ENCODE measurements around the gene POU6F1. TPM values are rescaled to one million over a fixed set of nuclear protein-coding genes. Genes with fewer than 3 reads are reported as not detected.
"Not testable (repeated sequence)": the region's sequence is repeated elsewhere in the genome, so short reads cannot be mapped to it uniquely, and the experiment has no call there.

POU6F1 gene
- total RNA-seq, 1 donor from 2014 or later = 2.6 TPM

DNA sequence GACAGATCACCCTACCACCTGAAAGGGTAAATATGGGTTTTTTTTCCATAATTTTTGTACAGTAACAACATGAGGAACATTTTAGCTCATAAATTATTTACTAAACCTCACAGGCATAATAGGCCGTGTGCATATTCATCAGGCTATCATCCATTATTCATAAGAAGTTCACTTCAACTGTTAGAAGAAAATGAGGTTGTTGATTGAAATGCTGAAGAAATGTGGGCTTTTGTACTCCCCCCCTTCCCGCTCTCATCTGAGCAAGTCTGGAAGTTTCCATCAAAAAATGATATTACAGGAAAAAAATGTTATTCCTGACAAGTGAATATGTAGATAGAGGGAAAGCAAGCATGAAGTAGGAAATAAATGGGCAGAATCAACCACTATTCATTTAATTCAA lies 7.9 kb upstream of the POU6F1 start:
- TF ChIP-seq, protein P1, sequence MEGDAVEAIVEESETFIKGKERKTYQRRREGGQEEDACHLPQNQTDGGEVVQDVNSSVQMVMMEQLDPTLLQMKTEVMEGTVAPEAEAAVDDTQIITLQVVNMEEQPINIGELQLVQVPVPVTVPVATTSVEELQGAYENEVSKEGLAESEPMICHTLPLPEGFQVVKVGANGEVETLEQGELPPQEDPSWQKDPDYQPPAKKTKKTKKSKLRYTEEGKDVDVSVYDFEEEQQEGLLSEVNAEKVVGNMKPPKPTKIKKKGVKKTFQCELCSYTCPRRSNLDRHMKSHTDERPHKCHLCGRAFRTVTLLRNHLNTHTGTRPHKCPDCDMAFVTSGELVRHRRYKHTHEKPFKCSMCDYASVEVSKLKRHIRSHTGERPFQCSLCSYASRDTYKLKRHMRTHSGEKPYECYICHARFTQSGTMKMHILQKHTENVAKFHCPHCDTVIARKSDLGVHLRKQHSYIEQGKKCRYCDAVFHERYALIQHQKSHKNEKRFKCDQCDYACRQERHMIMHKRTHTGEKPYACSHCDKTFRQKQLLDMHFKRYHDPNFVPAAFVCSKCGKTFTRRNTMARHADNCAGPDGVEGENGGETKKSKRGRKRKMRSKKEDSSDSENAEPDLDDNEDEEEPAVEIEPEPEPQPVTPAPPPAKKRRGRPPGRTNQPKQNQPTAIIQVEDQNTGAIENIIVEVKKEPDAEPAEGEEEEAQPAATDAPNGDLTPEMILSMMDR (IDR thresholded peaks at IDR 0.05; ENCODE audit: insufficient read depth, low read length, poor library complexity, severe bottlenecking) = no peak
- Histone ChIP-seq H3K36me3 (ENCODE audit: control insufficient read depth, insufficient read depth, low read length) (no peaks in the 10 kb centered on the region), H3K27me3 (ENCODE audit: control insufficient read depth, insufficient read depth, low read length) (no peaks in the 10 kb centered on the region), H3K4me3 (ENCODE audit: low read depth, low read length) (no peak overlapping the region)
- DNase-seq (ENCODE audit: low read depth) = no peak

DNA sequence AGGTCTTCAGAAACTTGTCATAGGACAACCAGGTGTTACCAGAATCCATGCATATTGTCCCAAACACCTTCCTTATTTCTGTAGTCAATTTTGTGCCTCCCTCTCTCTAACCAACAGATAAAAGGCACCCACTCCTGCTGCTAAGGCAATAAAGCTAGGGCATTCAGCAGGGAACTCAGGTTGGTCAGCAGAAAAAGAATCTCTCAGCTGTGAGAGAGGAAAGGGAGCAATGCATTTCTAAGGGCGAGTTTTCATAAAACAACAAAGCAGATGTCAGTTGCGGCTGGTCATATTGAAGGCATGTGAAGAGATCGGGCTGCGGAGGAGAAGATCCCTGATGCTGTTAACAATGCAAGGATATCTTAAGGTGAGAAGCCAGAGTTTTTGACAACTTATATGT lies 7.4 kb upstream of the POU6F1 start:
- TF ChIP-seq, protein P1 (IDR thresholded peaks at IDR 0.05; ENCODE audit: insufficient read depth, low read length, poor library complexity, severe bottlenecking) = no peak
- no peak for DNase-seq (ENCODE audit: low read depth)
- Histone ChIP-seq H3K36me3 (ENCODE audit: control insufficient read depth, insufficient read depth, low read length) (no peaks in the 10 kb centered on the region), H3K4me3 (ENCODE audit: low read depth, low read length) (no peak overlapping the region), H3K27me3 (ENCODE audit: control insufficient read depth, insufficient read depth, low read length) (no peaks in the 10 kb centered on the region)

DNA sequence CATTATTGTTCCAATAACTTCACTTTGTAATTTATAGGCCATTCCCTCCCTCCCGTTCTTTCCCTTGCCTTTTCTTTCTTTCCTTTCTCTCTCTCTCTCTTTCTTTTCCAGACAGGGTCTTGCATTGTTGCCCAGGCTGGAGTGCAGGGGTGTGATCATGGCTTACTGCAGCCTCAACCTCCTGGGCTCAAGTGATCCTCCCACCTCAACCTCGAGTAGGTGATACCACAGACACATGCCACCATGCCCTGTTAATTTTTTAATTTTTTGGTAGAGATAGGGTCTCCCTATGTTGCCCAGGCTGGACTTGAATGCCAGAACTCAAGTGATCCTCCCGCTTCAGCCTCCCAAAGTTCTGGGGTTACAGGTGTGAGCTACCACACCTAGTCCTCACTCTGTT lies 6.8 kb upstream of the POU6F1 start:
- Histone ChIP-seq H3K36me3 (ENCODE audit: control insufficient read depth, insufficient read depth, low read length) (no peaks in the 10 kb centered on the region), H3K27me3 (ENCODE audit: control insufficient read depth, insufficient read depth, low read length) (no peaks in the 10 kb centered on the region), H3K4me3 (ENCODE audit: low read depth, low read length) (no peak overlapping the region)
- DNase-seq (ENCODE audit: low read depth) = no peak
- TF ChIP-seq, protein P1 (IDR thresholded peaks at IDR 0.05; ENCODE audit: insufficient read depth, low read length, poor library complexity, severe bottlenecking) = no peak

DNA sequence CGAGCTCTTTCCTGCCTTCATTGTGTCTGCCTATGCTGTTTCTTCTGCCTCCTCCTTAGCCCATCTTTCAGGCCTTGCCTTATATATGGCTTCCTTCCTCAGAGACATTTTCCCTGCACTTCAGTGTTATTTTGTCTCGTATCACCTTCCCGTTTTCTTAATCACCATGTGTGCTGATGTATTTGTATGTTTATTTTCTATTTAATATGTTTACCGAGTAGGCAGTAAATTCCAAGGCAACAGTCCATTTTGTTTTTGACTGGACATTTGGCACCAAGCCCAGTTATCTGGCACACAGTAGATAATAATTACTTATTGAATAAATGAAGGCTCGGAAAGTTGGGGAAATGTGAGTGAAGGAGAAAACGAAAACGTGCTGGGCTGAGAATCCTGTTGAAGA lies 4.6 kb upstream of the POU6F1 start:
- Histone ChIP-seq H3K27me3 (ENCODE audit: control insufficient read depth, insufficient read depth, low read length) (no peaks in the 10 kb centered on the region), H3K36me3 (ENCODE audit: control insufficient read depth, insufficient read depth, low read length) (no peaks in the 10 kb centered on the region), H3K4me3 (ENCODE audit: low read depth, low read length) (no peak overlapping the region)
- no peak for DNase-seq (ENCODE audit: low read depth)
- TF ChIP-seq, protein P1 (IDR thresholded peaks at IDR 0.05; ENCODE audit: insufficient read depth, low read length, poor library complexity, severe bottlenecking) = no peak

DNA sequence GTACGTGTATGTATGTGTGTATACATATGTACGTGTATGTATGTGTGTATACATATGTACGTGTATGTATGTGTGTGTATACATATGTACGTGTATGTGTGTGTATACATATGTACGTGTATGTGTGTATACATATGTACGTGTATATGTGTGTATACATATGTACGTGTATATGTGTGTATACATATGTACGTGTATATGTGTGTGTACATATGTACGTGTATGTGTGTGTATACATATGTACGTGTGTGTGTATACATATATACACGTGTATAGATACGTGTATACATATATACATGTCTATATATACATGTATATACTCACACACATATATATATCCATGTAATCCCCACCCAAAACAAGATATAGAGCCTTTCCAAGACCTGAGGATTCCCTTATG lies 2.0 kb upstream of the POU6F1 start:
- not testable (repeated sequence) for H3K4me3 ChIP-seq (ENCODE audit: low read depth, low read length); DNase-seq (ENCODE audit: low read depth); H3K27me3 ChIP-seq (ENCODE audit: control insufficient read depth, insufficient read depth, low read length); H3K36me3 ChIP-seq (ENCODE audit: control insufficient read depth, insufficient read depth, low read length)

DNA sequence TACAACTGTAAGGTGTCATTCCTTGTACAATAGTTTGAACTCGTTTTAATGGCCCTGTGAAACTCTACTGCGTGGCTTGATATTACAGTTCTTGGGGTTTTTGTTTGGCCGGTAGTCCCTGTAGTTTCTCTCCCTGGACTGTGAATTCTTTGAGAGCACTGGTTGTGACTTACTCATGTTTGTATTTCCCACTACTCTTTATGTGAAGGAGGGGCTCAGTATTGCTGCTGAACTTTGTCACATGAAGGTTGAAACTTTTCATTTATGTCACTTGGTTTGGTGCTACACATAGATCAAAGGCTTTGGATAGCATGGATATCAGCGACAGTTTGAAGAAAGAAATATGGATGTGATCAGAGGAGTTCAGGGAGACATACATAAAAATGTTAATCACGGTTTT lies 1.5 kb upstream of the POU6F1 start:
- Histone ChIP-seq H3K4me3 (ENCODE audit: low read depth, low read length) (no peak overlapping the region), H3K27me3 (ENCODE audit: control insufficient read depth, insufficient read depth, low read length) (no peaks in the 10 kb centered on the region), H3K36me3 (ENCODE audit: control insufficient read depth, insufficient read depth, low read length) (no peaks in the 10 kb centered on the region)
- DNase-seq (ENCODE audit: low read depth) = no peak
- TF ChIP-seq, protein P1 (IDR thresholded peaks at IDR 0.05; ENCODE audit: insufficient read depth, low read length, poor library complexity, severe bottlenecking) = no peak
